ENCODE results near the gene USP32. TPM values are rescaled to one million over a fixed set of nuclear protein-coding genes. Genes with fewer than 3 reads are reported as not detected.

Gene USP32
- total RNA-seq, 6 experiments from 2014 or later: 24.8 to 44.2 (median 33.5) TPM

- H3K9me3 ChIP-seq: no peaks in the 10 kb centered on the region
- no peak for TF ChIP-seq CTCF (IDR thresholded peaks at IDR 0.05)
- TF ChIP-seq POLR2A (IDR thresholded peaks at IDR 0.05): no peak
- no peak overlapping the region for H3K4me3 ChIP-seq
Observed at GRCh38 chr17:60363700-60364405, 28.1 kb downstream of the USP32 start.

GRCh38 chr17:60362329-60362728, 29.6 kb downstream of the USP32 start:
- no peak for ATAC-seq
- Histone ChIP-seq H3K4me3 (no peak overlapping the region), H3K36me3 (no peaks in the 10 kb centered on the region), H3K9me3 (no peaks in the 10 kb centered on the region), H3K27ac (no peak overlapping the region), H3K27me3 (no peaks in the 10 kb centered on the region), H3K4me1 (peaks cover 0 to 7% (median under 1%) of the 10 kb centered on the region in 4 donors)
- intact Hi-C loops (cut with DNase I): no loop called here
- WGBS (ENCODE audit: insufficient coverage, low coverage, low lambda C conversion rate, missing lambda C conversion rate): 90% methylated on average over 4 of the region's 4 CpGs
- DNase-seq: no peak
- no peak for TF ChIP-seq POLR2A (IDR thresholded peaks at IDR 0.05)

More at GRCh38 chr17:60363700-60364405, 28.1 kb downstream of the USP32 start:
- 86% methylated on average over 3 of the region's 3 CpGs for WGBS (ENCODE audit: insufficient coverage, low coverage, low lambda C conversion rate, missing lambda C conversion rate)
- intact Hi-C loops (cut with DNase I): no loop called here
- DNase-seq (no peak), ATAC-seq (no peak)
- Histone ChIP-seq H3K27ac (no peak overlapping the region), H3K36me3 (no peaks in the 10 kb centered on the region), H3K4me1 (no peaks in the 10 kb centered on the region), H3K27me3 (no peaks in the 10 kb centered on the region)

GRCh38 chr17:60361889-60362288, 30.0 kb downstream of the USP32 start:
- intact Hi-C loops (cut with DNase I): no loop called here
- ATAC-seq (no peak), DNase-seq (no peak)
- Histone ChIP-seq H3K9me3 (no peaks in the 10 kb centered on the region), H3K36me3 (no peaks in the 10 kb centered on the region), H3K27ac (no peak overlapping the region), H3K4me3 (no peak overlapping the region), H3K4me1 (peaks cover 0 to 11% (median 2%) of the 10 kb centered on the region in 4 donors), H3K27me3 (no peaks in the 10 kb centered on the region)
- no peak for TF ChIP-seq CTCF (IDR thresholded peaks at IDR 0.05)
- no peak for TF ChIP-seq POLR2A (IDR thresholded peaks at IDR 0.05)
- 90% methylated on average over 2 of the region's 2 CpGs for WGBS (ENCODE audit: insufficient coverage, low coverage, low lambda C conversion rate, missing lambda C conversion rate)

- DNase-seq (no peak), ATAC-seq (no peak)
- intact Hi-C loops (cut with DNase I): no loop called here
- H3K27me3 ChIP-seq: no peaks in the 10 kb centered on the region
- H3K9me3 ChIP-seq: no peaks in the 10 kb centered on the region
- H3K36me3 ChIP-seq: no peaks in the 10 kb centered on the region
- H3K27ac ChIP-seq: no peak overlapping the region
- TF ChIP-seq POLR2A (IDR thresholded peaks at IDR 0.05) (no peak), CTCF (IDR thresholded peaks at IDR 0.05) (no peak)
- no peak overlapping the region for H3K4me3 ChIP-seq
- peaks cover 0 to 36% (median 13%) of the 10 kb centered on the region in 4 donors for H3K4me1 ChIP-seq
Observed at GRCh38 chr17:60359415-60359814, 32.5 kb downstream of the USP32 start.

- Histone ChIP-seq H3K4me1 (peaks cover 0 to 43% (median 16%) of the 10 kb centered on the region in 4 donors), H3K4me3 (no peak overlapping the region), H3K27ac (no peak overlapping the region), H3K36me3 (no peaks in the 10 kb centered on the region), H3K9me3 (no peaks in the 10 kb centered on the region), H3K27me3 (no peaks in the 10 kb centered on the region)
- DNase-seq (no peak), ATAC-seq (no peak)
- WGBS (ENCODE audit: insufficient coverage, low coverage, low lambda C conversion rate, missing lambda C conversion rate): 50% methylated on average over 3 of the region's 3 CpGs
- intact Hi-C loops (cut with DNase I): no loop called here
- no peak for TF ChIP-seq CTCF (IDR thresholded peaks at IDR 0.05)
- TF ChIP-seq POLR2A (IDR thresholded peaks at IDR 0.05): no peak
Observed at GRCh38 chr17:60358606-60359225, 33.2 kb downstream of the USP32 start.

Data from right lobe of liver (tissue), 6 donors.